ENCODE measurements around the gene RAPGEF2.

- TF ChIP-seq CTCF (optimal IDR thresholded peaks at IDR 0.05 in 1 of 3, IDR thresholded peaks at IDR 0.05 in 1 of 3, conservative IDR thresholded peaks at IDR 0.05 in 1 of 3; ENCODE audit: extremely low read depth in 1 of 3, insufficient read depth in 2 of 3, low read length in 3 of 3) (no peak), EZH2 (IDR thresholded peaks at IDR 0.05; ENCODE audit: low read length) (no peak)
Measured at GRCh38 chr4:159138436-159138835, 35.6 kb downstream of the RAPGEF2 start.

All from keratinocyte (primary cell).